Measurements from ENCODE around the gene NEU4. TPM values are rescaled to one million over a fixed set of nuclear protein-coding genes. Genes with fewer than 3 reads are reported as not detected.
"Not testable (repeated sequence)": the region's sequence is repeated elsewhere in the genome, so short reads cannot be mapped to it uniquely, and the experiment has no call there.

NEU4 gene
- total RNA-seq, 2 experiments from 2014 or later: 0.84 TPM; not detected in 1

DNA sequence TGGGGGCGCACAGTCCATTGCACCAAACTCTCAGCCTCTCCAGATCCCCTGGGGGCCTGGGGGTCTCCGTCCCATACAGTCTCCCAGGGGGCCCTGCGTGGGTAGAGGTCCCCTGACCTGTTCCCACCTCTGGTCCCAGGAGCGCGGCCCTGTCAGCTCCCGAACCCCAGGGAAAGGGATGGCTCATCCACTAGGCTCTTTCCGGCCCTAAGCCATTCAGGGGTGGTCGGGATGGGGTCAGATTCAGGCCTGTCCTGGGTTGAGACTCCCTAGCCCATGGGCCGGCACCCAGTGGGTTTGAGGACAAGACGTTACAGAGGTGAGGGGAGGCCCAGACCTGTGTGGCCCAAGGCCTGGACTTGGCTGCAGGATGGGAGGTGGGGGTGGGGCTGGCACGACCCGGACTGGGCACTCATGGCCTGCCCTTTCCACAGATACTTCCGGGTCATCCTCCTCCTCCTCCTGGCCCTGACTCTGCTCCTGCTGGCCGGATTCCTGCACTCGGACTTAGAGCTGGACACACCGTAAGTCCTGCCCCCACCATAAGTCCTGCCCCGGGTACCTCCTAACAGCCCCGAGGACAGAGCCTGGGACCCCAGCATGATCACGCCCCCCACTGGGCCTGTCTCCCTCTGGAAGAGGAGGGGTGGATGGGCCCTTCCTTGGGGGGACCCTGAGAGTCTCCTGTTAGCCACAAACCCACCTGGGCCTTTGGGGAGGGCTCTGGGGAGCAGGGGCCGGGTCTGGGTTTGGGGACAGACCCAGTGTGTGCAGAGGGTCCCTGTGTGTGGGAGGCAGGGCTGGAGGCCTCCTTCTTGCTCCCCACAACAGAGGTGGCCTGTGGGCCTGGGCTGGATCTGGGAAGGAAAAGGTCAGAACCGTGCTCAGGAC, 10.1 kb upstream of the NEU4 start:
- no peak overlapping the region for H2AFZ ChIP-seq (ENCODE audit: low read length)
- no peaks in the 10 kb centered on the region for H3K9me3 ChIP-seq (ENCODE audit: low read length)
- no peaks in the 10 kb centered on the region for H3K4me1 ChIP-seq (ENCODE audit: insufficient read depth, low read length, poor library complexity, severe bottlenecking)
- CTCF ChIA-PET (ENCODE audit: unreplicated experiment): no interaction called here
- POLR2A ChIA-PET: interaction anchor here (0.7 kb wide), 1 partner anchor 56 kb away, joined by 3 read pairs; no protein-coding TSS in a partner anchor
- TF ChIP-seq EZH2phosphoT487 (IDR thresholded peaks at IDR 0.05; ENCODE audit: borderline replicate concordance, low read depth, low read length) (no peak), CTCF (conservative IDR thresholded peaks at IDR 0.05; ENCODE audit: low read length) (no peak)
- H3K27ac ChIP-seq (ENCODE audit: low read depth, low read length, poor library complexity, severe bottlenecking): no peak overlapping the region
- no peaks in the 10 kb centered on the region for H3K9me2 ChIP-seq (ENCODE audit: insufficient read depth, low read length)
- intact Hi-C loops (cut with micrococcal nuclease; ENCODE audit: unreplicated experiment): no loop called here
- no peak overlapping the region for H3K4me3 ChIP-seq (ENCODE audit: low read depth, low read length, poor library complexity, severe bottlenecking)
- no peaks in the 10 kb centered on the region for H3K36me3 ChIP-seq (ENCODE audit: insufficient read depth, low read length)
- no peaks in the 10 kb centered on the region for H3K79me2 ChIP-seq (ENCODE audit: insufficient read depth, low read depth, low read length)
- no peaks in the 10 kb centered on the region for H4K20me1 ChIP-seq (ENCODE audit: insufficient read depth, low read length)
- BruUV-seq (replicated peaks): no TSS peak
- H3K4me2 ChIP-seq (ENCODE audit: low read length): no peak overlapping the region
- no peak for DNase-seq (ENCODE audit: low spot score)

DNA sequence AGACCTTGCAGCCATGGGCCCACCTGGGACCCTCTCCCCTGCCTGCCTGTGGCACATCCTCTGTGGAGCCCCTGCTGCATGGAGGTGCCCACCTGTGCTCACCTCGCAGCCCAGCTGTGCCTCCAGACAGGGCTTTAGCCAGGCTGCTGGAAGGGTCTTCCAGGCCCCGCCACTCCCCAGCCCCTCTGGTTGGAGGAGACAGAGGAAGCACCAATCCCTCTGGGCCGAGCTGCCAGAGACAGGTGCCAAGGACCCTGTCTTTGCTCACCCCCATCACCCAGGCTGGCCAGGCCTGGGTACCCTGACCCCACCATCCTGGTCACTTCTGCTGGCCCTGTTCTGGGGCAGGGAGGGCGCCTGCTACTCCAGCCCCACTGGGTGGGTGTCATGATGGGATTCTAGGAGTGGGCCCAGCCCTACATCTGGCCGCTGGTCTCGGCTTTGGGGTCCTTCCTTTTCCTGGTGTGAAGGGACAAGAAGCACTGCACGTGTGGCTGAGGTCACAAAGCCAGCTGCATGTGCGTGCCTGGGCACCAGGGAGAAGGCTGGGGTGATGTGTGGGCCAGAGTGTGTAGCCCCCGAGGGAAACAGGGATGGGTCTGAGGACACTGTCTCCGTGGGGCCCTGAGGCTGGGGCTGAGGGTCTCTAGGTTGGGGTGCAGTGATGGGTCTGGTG, 9.3 kb upstream of the NEU4 start:
- H3K27ac ChIP-seq (ENCODE audit: low read depth, low read length, poor library complexity, severe bottlenecking): no peak overlapping the region
- H4K20me1 ChIP-seq (ENCODE audit: insufficient read depth, low read length): no peaks in the 10 kb centered on the region
- intact Hi-C loops (cut with micrococcal nuclease; ENCODE audit: unreplicated experiment): no loop called here
- H3K9me2 ChIP-seq (ENCODE audit: insufficient read depth, low read length): no peaks in the 10 kb centered on the region
- TF ChIP-seq EZH2phosphoT487 (IDR thresholded peaks at IDR 0.05; ENCODE audit: borderline replicate concordance, low read depth, low read length) (no peak), CTCF (conservative IDR thresholded peaks at IDR 0.05; ENCODE audit: low read length) (no peak)
- no peak overlapping the region for H3K4me3 ChIP-seq (ENCODE audit: low read depth, low read length, poor library complexity, severe bottlenecking)
- H3K36me3 ChIP-seq (ENCODE audit: insufficient read depth, low read length): no peaks in the 10 kb centered on the region
- H3K9me3 ChIP-seq (ENCODE audit: low read length): no peaks in the 10 kb centered on the region
- no peak overlapping the region for H3K4me2 ChIP-seq (ENCODE audit: low read length)
- H3K4me1 ChIP-seq (ENCODE audit: insufficient read depth, low read length, poor library complexity, severe bottlenecking): no peaks in the 10 kb centered on the region
- H3K79me2 ChIP-seq (ENCODE audit: insufficient read depth, low read depth, low read length): no peaks in the 10 kb centered on the region
- ChIA-PET POLR2A (no interaction called here), CTCF (ENCODE audit: unreplicated experiment) (no interaction called here)
- H2AFZ ChIP-seq (ENCODE audit: low read length): no peak overlapping the region
- no TSS peak for BruUV-seq (replicated peaks)
- no peak for DNase-seq (ENCODE audit: low spot score)

- DNase-seq (ENCODE audit: low spot score); H4K20me1 ChIP-seq (ENCODE audit: insufficient read depth, low read length); H3K9me3 ChIP-seq (ENCODE audit: low read length); H3K9me2 ChIP-seq (ENCODE audit: insufficient read depth, low read length); BruUV-seq (replicated peaks); H3K79me2 ChIP-seq (ENCODE audit: insufficient read depth, low read depth, low read length); CTCF ChIA-PET (ENCODE audit: unreplicated experiment); POLR2A ChIA-PET; H3K36me3 ChIP-seq (ENCODE audit: insufficient read depth, low read length); H2AFZ ChIP-seq (ENCODE audit: low read length); intact Hi-C loops (cut with micrococcal nuclease; ENCODE audit: unreplicated experiment); H3K27ac ChIP-seq (ENCODE audit: low read depth, low read length, poor library complexity, severe bottlenecking); H3K4me1 ChIP-seq (ENCODE audit: insufficient read depth, low read length, poor library complexity, severe bottlenecking); H3K4me3 ChIP-seq (ENCODE audit: low read depth, low read length, poor library complexity, severe bottlenecking); H3K4me2 ChIP-seq (ENCODE audit: low read length): not testable (repeated sequence)
These were observed 8.6 kb upstream of the NEU4 start for GRCh38 chr2:241800198-241800903.

All from OCI-LY7 (cell line).